Measurements from ENCODE around the gene ZNF385C.
A peak's percentile ranks its signal among the peaks of the same experiment; 100 is the strongest.
"Not testable (repeated sequence)": the region's sequence is repeated elsewhere in the genome, so short reads cannot be mapped to it uniquely, and the experiment has no call there.

ZNF385C gene

GRCh38 chr17:42097691-42098631 lies at the start of gene ZNF385C:
Gene ZNF385C, minus strand, starts transcription at chr17:42098473. Its CDS starts 35,417 bp downstream, at chr17:42063056.
- DNase-seq, result peak; percentile 57

DNA sequence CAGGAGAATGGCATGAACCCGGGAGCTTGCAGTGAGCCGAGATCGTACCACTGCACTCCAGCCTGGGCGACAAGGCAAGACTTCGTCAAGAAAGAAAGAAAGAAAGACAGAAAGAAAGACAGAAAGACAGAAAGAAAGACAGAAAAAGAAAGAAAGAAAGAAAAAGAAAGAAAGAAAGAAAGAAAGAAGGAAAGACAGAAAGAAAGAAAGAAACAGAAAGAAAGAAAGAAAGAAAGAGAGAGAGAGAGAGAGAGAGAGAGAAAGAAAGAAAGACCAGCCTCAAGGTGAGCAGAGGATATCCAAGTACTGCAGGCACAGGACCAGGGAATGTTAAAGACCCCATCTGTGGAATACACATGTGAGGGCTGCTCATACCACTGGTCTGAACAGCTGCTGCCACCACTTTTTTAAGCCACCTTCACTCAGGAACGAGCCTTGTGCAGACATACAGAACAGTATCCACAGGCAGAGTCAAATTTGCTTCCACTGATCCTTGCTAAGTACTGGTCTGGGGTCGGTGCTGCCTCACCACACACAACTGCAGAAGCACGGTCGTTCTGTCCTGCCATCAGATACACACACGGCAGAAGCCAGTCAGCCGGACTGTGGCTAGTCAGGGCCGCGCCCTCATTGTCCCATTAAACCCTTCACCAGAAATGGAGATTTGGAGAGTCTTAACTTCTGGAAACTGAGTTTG lies 48.8 kb upstream of the ZNF385C start:
- no peak for DNase-seq

DNA sequence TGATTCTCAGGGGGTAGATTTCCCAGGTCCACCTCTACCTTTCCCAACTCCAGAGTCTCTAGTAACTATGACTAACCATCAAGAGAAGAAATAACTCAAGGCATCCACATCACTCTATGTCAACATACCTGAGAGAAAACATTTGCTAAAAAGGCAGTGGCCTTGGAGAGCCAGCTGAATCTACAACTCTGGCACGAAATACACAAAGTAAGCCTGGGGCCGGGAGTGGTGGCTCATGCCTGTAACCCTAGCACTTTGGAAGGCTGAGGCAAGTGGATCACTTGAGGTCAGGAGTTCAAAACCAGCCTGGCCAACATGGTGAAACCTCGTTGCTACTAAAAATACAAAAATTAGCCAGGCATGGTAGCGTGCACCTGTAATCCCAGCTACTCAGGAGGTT lies 44.9 kb upstream of the ZNF385C start:
- DNase-seq, result not testable (repeated sequence)

GRCh38 chr17:42142371-42142896 lies 44.2 kb upstream of the ZNF385C start:
- no peak for DNase-seq

DNA sequence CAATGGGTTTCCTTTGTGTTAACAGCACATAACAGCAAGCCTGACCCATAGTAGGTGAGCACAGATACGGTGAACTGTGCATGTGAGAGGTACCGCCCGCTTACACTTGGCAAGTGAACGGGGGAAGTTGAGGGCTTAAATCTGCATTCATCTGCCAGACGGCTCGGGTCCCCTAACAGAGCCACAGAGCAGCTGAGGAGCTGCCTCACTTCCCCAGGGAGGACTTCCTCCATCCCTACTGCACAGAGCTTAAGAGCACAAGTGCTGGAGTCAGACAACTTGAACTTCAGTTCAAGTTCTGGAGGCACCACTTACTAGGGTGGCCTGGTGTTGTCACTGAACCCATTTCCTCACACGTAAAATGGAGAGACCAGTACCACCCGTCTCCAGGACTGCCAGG lies 43.1 kb upstream of the ZNF385C start:
- no peak for DNase-seq

DNA sequence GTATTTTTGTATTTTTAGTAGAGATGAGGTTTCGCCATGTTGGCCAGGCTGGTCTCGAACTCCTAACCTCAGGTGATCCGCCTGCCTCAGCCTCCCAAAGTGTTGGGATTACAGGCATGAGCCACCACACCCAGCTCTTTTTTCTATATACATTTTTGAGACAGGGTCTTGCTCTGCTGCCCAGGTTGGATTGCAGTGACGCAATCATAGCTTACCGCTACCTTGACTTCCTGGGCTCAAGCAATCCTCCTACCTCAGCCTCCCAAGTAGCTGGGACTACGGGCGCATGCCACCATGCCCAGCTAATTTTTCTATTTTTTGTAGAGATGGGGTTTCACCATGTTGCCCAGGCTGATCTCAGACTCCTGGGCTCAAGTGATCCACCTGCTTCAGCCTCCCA lies 42.4 kb upstream of the ZNF385C start:
- DNase-seq, result not testable (repeated sequence)

DNA sequence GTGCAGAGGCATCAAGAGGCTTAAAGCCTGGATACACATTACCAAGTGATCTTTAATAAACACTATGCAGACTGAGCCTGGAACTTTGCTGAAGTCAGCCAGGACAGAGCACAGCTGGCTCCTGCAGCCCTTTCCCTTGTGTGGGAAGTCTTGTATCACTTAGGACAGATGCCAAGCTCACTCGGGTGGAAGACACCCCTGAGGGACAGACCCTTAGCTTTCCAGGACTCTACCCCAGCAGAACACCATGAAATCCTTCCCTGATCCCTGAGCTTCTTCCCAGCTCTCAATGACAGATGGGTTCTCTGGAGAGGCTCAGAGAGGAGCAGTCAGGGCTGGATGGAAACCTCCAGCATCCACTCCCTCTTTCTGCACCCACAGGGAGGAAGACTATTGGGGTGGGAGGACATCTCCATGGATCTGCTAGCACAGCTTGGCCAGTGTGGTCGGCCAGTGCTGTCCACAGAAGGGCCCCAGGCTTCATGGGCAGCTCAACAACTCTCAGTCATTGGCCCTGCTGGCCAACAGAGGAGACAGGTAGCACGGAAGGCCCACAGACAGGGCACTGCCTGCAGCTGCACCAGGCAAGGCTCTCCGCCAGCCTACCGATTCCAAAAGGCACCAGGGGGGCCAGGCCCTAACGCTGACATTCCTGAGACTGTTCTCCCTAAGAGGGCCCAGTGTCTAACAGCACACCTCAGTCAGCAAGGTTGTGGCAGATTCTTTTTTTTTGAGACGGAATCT lies 40.6 kb upstream of the ZNF385C start:
- no peak for DNase-seq

GRCh38 chr17:42136654-42137051 lies 38.4 kb upstream of the ZNF385C start:
- no peak for DNase-seq

GRCh38 chr17:42135664-42136653 lies 37.7 kb upstream of the ZNF385C start:
- DNase-seq, result no peak

DNA sequence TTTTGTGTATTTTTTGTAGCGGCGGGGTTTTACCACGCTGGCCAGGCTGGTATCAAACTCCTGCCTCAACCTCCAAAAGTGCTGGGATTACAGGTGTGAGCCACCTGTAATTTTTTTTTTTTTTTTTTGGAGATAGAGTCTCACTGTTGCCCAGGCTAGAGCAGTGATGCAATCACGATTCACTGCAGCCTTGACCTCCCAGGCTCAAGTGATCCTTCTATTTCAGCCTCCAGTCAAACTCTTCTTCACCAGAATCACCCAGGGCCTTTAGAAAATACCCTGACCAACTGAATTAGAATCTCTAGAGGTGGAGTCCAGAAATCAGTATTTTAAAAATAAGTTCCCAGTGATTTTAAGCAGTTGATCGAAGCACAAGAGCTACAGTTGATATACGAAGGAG lies 36.9 kb upstream of the ZNF385C start:
- no peak for DNase-seq

DNA sequence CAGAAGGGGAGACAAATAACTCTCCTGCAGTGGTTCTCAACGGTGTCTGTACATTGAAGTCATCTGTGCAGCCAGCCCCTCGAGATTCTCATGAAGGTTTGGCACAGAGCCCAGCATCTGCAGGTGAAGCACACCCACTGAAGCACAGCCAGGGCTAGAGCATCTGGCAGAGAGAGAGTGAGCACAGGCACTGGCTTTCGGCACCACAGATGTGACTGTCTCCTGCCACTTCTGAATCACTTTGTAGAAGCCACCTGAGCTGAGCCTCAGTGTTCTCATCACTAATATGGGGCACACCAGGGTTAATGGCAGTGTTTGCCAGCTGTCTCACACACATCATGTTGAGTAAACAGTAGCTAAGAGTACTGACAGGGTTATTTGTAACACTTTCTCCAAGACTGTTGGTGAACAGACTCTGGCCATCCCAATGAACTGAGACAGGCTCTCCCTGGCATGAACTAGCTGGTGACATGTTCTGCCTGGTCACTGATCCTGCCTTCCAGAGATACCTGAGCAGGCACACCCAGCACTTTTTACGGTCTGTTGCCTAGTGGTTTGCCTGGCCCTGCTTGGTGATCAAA lies 35.3 kb upstream of the ZNF385C start:
- peak; percentile 44 for DNase-seq

GRCh38 chr17:42132941-42133340 lies 34.7 kb upstream of the ZNF385C start:
- no peak for DNase-seq

DNA sequence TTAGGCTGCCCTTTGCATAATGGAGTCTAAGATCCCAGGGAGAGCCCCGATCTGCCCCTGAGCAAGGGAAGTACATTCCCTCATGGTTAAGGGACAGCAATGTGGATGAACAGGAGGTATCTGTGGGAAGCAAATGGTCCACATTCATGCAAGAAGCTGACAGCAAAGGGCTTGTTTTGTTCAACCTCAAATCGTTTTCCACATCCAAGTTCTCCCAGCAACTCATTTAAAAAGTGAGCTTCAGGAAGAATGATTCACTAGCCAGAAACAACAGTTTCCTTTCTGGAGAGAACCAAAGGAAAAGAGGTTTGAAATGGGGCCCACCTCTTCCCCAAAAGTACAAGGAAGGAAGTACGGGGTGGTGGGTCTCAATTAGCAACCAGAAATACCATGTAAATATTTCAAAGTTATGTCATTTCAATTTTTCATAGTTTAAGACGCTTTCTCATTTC lies 33.7 kb upstream of the ZNF385C start:
- DNase-seq, result no peak

GRCh38 chr17:42131232-42131631 lies 33.0 kb upstream of the ZNF385C start:
- no peak for DNase-seq

- no peak for DNase-seq
These were observed 32.1 kb upstream of the ZNF385C start for GRCh38 chr17:42130310-42130936.

DNA sequence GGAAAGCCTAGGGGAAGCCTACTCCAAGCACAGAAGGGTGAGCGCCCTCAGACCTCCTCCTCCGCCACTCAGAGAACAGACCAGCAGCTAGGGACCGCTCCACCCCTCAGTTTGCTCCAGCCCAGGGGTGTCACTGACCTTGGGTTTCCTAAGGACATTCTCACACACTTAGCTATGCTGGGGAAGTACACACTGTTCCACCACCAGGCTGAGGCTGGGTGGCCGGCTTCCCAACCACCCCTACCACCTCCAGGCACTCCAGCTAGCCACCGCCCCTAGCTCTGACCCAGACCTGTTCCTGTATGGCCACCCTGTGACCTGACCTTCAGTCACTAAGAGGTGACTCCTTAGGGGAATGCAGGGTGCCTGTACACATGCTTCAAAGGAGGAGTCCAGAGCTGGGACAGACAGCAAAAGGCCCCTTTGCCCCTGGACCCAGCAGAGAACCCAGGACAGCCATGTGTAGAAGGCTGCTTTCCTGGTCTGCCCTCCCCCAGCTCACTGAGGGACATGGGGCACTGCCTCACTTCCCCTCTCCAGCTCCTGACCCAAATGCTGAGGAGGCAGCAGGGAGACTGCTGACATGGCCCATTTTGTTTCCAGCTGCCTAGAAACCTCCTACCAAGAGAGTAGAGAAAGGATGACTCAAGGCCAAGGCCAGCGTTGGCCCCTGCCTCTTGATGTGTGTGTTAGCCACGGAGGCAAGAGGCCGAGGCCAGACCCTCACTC lies 31.0 kb upstream of the ZNF385C start:
- no peak for DNase-seq

DNA sequence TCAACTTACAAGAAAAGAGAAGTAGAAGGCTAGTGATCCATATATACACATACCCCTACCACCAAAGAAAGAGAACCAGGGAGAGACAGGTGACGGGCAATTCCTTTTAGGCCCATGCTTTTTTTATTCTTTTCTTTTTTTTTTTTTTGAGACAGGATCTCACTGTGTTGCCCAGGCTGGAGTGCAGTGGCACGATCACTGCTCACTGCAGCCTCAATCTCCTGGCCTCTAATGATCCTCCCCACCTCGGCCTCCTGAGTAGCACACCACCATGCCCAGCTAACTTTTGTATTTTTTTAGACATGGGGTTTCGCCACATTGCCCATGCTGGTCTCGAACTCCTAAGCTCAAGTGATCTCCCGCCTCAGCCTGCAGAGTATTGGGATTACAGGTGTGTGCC lies 29.1 kb upstream of the ZNF385C start:
- DNase-seq, result no peak

- no peak for DNase-seq
These were observed 28.6 kb upstream of the ZNF385C start for GRCh38 chr17:42126836-42127235.

- no peak for DNase-seq
These were observed 27.3 kb upstream of the ZNF385C start for GRCh38 chr17:42125565-42125964.

DNA sequence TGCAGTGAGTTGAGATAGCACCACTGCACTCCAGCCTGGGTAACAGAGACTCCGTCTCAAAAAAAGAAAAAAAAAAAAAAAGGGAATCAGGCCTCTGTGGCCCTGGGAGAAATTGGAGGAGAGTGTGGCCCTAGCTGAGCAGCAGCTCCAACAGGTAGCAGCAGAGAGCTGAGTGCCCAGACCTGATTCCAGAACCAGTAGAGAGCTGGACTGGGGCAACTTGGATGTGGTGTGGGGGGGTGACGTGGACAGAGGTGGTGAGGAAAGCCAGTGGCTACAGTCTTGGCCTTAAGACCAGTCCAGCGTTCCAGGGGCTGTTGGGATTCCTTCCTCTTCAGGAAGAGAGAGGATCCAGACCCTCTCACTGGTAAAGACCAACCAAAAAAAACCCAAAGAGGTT lies 26.0 kb upstream of the ZNF385C start:
- no peak for DNase-seq
